ENCODE results near the gene KDM8.

KDM8 gene

GRCh38 chr16:27161398-27161797, 41.9 kb upstream of the KDM8 start:
- no peaks in the 10 kb centered on the region; the same call in 1 of the 2 replicates for H3K36me3 ChIP-seq (ENCODE audit: insufficient read depth, low read length)
- H3K27me3 ChIP-seq (ENCODE audit: insufficient read depth, low read length): peaks cover 4% of the 10 kb centered on the region; the same call in 1 of the 2 replicates
- H3K27ac ChIP-seq (ENCODE audit: low read depth, low read length, poor library complexity, severe bottlenecking): no peak overlapping the region
- no peak overlapping the region for H3K9ac ChIP-seq (ENCODE audit: low read length)
- no peaks in the 10 kb centered on the region for H3K9me2 ChIP-seq (ENCODE audit: low read depth, low read length)
- H3K4me1 ChIP-seq (ENCODE audit: insufficient read depth, low read length, severe bottlenecking): no peaks in the 10 kb centered on the region
- TF ChIP-seq CTCF (IDR thresholded peaks at IDR 0.05; ENCODE audit: low read length): no peak
- TF ChIP-seq EZH2 (IDR thresholded peaks at IDR 0.05; ENCODE audit: borderline replicate concordance, low read length): no peak
- no peaks in the 10 kb centered on the region for H3K79me2 ChIP-seq (ENCODE audit: insufficient read depth, low read length)
- H4K20me1 ChIP-seq (ENCODE audit: insufficient read depth, low read length): no peaks in the 10 kb centered on the region
- peaks cover 12% of the 10 kb centered on the region; the same call in 1 of the 2 replicates for H3K9me3 ChIP-seq (ENCODE audit: low read length)
- no peak overlapping the region for H2AFZ ChIP-seq (ENCODE audit: low read length)
- H3K4me2 ChIP-seq (ENCODE audit: low read length): no peak overlapping the region
- H3F3A ChIP-seq (ENCODE audit: insufficient read depth, low read length): no peaks in the 10 kb centered on the region
- no peak overlapping the region for H3K4me3 ChIP-seq (ENCODE audit: low read depth, low read length, poor library complexity, severe bottlenecking)

- H3K4me3 ChIP-seq (ENCODE audit: low read depth, low read length, poor library complexity, severe bottlenecking): no peak overlapping the region
- H3F3A ChIP-seq (ENCODE audit: insufficient read depth, low read length): no peaks in the 10 kb centered on the region
- H3K9ac ChIP-seq (ENCODE audit: low read length): no peak overlapping the region
- no peaks in the 10 kb centered on the region for H3K79me2 ChIP-seq (ENCODE audit: insufficient read depth, low read length)
- H4K20me1 ChIP-seq (ENCODE audit: insufficient read depth, low read length): no peaks in the 10 kb centered on the region
- no peaks in the 10 kb centered on the region for H3K36me3 ChIP-seq (ENCODE audit: insufficient read depth, low read length)
- H3K9me2 ChIP-seq (ENCODE audit: low read depth, low read length): no peaks in the 10 kb centered on the region
- H3K27me3 ChIP-seq (ENCODE audit: insufficient read depth, low read length): peaks cover 4% of the 10 kb centered on the region; the same call in 1 of the 2 replicates
- H3K27ac ChIP-seq (ENCODE audit: low read depth, low read length, poor library complexity, severe bottlenecking): no peak overlapping the region
- no peaks in the 10 kb centered on the region for H3K4me1 ChIP-seq (ENCODE audit: insufficient read depth, low read length, severe bottlenecking)
- H3K4me2 ChIP-seq (ENCODE audit: low read length): no peak overlapping the region
- no peak for TF ChIP-seq EZH2 (IDR thresholded peaks at IDR 0.05; ENCODE audit: borderline replicate concordance, low read length)
- TF ChIP-seq CTCF (IDR thresholded peaks at IDR 0.05; ENCODE audit: low read length): no peak
- peaks cover 12% of the 10 kb centered on the region; the same call in 1 of the 2 replicates for H3K9me3 ChIP-seq (ENCODE audit: low read length)
- H2AFZ ChIP-seq (ENCODE audit: low read length): no peak overlapping the region
These were observed 39.0 kb upstream of the KDM8 start for GRCh38 chr16:27164352-27164751.

GRCh38 chr16:27165576-27165975, 37.8 kb upstream of the KDM8 start:
- Histone ChIP-seq H3K9me2 (ENCODE audit: low read depth, low read length) (no peaks in the 10 kb centered on the region), H3F3A (ENCODE audit: insufficient read depth, low read length) (no peaks in the 10 kb centered on the region), H4K20me1 (ENCODE audit: insufficient read depth, low read length) (no peaks in the 10 kb centered on the region), H3K27ac (ENCODE audit: low read depth, low read length, poor library complexity, severe bottlenecking) (no peak overlapping the region), H3K9ac (ENCODE audit: low read length) (no peak overlapping the region), H3K27me3 (ENCODE audit: insufficient read depth, low read length) (peaks cover 4% of the 10 kb centered on the region; the same call in 1 of the 2 replicates), H3K4me2 (ENCODE audit: low read length) (no peak overlapping the region), H3K79me2 (ENCODE audit: insufficient read depth, low read length) (no peaks in the 10 kb centered on the region), H3K36me3 (ENCODE audit: insufficient read depth, low read length) (no peaks in the 10 kb centered on the region), H2AFZ (ENCODE audit: low read length) (no peak overlapping the region), H3K4me1 (ENCODE audit: insufficient read depth, low read length, severe bottlenecking) (peaks cover 8% of the 10 kb centered on the region), H3K4me3 (ENCODE audit: low read depth, low read length, poor library complexity, severe bottlenecking) (no peak overlapping the region), H3K9me3 (ENCODE audit: low read length) (peaks cover 7% of the 10 kb centered on the region; the same call in 1 of the 2 replicates)
- no peak for TF ChIP-seq EZH2 (IDR thresholded peaks at IDR 0.05; ENCODE audit: borderline replicate concordance, low read length)
- no peak for TF ChIP-seq CTCF (IDR thresholded peaks at IDR 0.05; ENCODE audit: low read length)

Data from OCI-LY1 (cell line).